H1 (cell line): Measurements from ENCODE around the gene SYPL1. TPM values are rescaled to one million over a fixed set of nuclear protein-coding genes. Genes with fewer than 3 reads are reported as not detected.

ENCODE experiments used
- ATF3 ChIP-seq: IDR thresholded peaks from 2 replicates; pipeline ENCODE4 v1.6.1; 2011; ENCODE audit warnings: low read depth, mild to moderate bottlenecking, low read length; ENCODE audit not compliant: insufficient read depth
- CTCF ChIP-seq, 3 experiments: IDR thresholded peaks; 1 replicate in 2 of 3; 2 replicates in 1 of 3; pipeline versions ENCODE4 v1.5.1 to v1.6.1; 2011; ENCODE audit warnings: low read length in 3 of 3, mild to moderate bottlenecking in 3 of 3, inconsistent platforms in 2 of 3, low read depth in 1 of 3, moderate library complexity in 1 of 3; ENCODE audit not compliant: insufficient read depth in 1 of 3; ENCODE audit errors: control extremely low read depth in 1 of 3
- TEAD4 ChIP-seq: IDR thresholded peaks from 2 replicates; pipeline ENCODE4 v1.6.1; 2012; ENCODE audit warnings: low read depth, low read length, inconsistent platforms, mixed read lengths
- polyA plus RNA-seq, 7 experiments: library from polyadenylated mRNA; depleted of rRNA in 3 of 7; stranded (reverse) in 5 of 7; unstranded in 2 of 7; fragments of >200 nt in 5 of 7; fragments of 200-250 nt in 2 of 7; gene quantifications; 1 replicate in 5 of 7; 2 replicates in 1 of 7; 4 replicates in 1 of 7; pipeline versions ENCODE4 v1.2.1 to v1.2.3, GENCODE V29; 2011 to 2013; ENCODE audit warnings: missing spikeins in 2 of 7, mixed read lengths in 2 of 7
- total RNA-seq: library from RNA; stranded (reverse); fragmentation: NEBNext Ultra II Directional; extraction: Animal tissue kit (Norgen Biotek cat#: 25700); gene quantifications from 2 replicates; pipeline ENCODE4 v1.2.1, GENCODE V29; 2021

SYPL1 gene
- total and polyA plus RNA-seq, 2 of the 8 experiments (the other 6 are each of a cell fraction or from before 2014, with no cell fraction given), result 44.9 to 57.7 TPM

- TF ChIP-seq ATF3, result no peak
- TF ChIP-seq CTCF (IDR thresholded peaks at IDR 0.05; ENCODE audit: control extremely low read depth in 1 of 3, insufficient read depth in 1 of 3, low read depth in 1 of 3, low read length in 3 of 3), result no peak
- no peak for TF ChIP-seq TEAD4
Measured at GRCh38 chr7:106140406-106141173, 28.5 kb upstream of the SYPL1 start (continued).
